RWPE2 (cell line): ENCODE measurements around the gene RUBCN.

Experiments
- ATAC-seq: fragments of 200-7000 bp; cut with Tn5 transposase; 3 replicates; pipeline ENCODE4 v1.9.1; 2021; ENCODE audit warnings: low read depth
- DNase-seq: peaks from one replicate; pipeline ENCODE4 v3.0.0-alpha.2; 2020; ENCODE audit warnings: low spot score
- H3K27ac ChIP-seq: fragments of 450-650 bp; 2 replicates; pipeline ENCODE4 v1.5.1; 2017; ENCODE audit warnings: mild to moderate bottlenecking; ENCODE audit not compliant: poor library complexity, severe bottlenecking
- H3K27me3 ChIP-seq: fragments of 250-450 bp; sonication (Bioruptor Pico); 2 replicates; pipeline ENCODE4 v1.5.1; 2021; ENCODE audit warnings: mild to moderate bottlenecking, moderate library complexity; ENCODE audit not compliant: insufficient read depth, poor library complexity, severe bottlenecking
- H3K36me3 ChIP-seq: fragments of 250-450 bp; sonication (Bioruptor Pico); 2 replicates; pipeline ENCODE4 v1.5.1; 2020; ENCODE audit warnings: low read depth, mild to moderate bottlenecking, moderate library complexity
- H3K4me1 ChIP-seq: fragments of 250-450 bp; sonication (Bioruptor Pico); 2 replicates; pipeline ENCODE4 v1.5.1; 2021; ENCODE audit warnings: mild to moderate bottlenecking, moderate library complexity; ENCODE audit not compliant: insufficient read depth, poor library complexity, severe bottlenecking
- H3K4me3 ChIP-seq: fragments of 250-450 bp; sonication (Bioruptor Pico); 2 replicates; pipeline ENCODE4 v1.5.1; 2021; ENCODE audit warnings: mild to moderate bottlenecking, moderate library complexity; ENCODE audit not compliant: severe bottlenecking
- H3K9me3 ChIP-seq: fragments of 250-450 bp; sonication (Bioruptor Pico); 2 replicates; pipeline ENCODE4 v1.5.1; 2021; ENCODE audit warnings: mild to moderate bottlenecking, moderate library complexity; ENCODE audit not compliant: severe bottlenecking
- TF ChIP-seq, protein P1 (sequence below): fragments of 450-650 bp; IDR thresholded peaks from one replicate; pipeline ENCODE4 v1.5.1; 2017; ENCODE audit warnings: mild to moderate bottlenecking, moderate library complexity; ENCODE audit not compliant: poor library complexity, severe bottlenecking

RUBCN gene

DNA sequence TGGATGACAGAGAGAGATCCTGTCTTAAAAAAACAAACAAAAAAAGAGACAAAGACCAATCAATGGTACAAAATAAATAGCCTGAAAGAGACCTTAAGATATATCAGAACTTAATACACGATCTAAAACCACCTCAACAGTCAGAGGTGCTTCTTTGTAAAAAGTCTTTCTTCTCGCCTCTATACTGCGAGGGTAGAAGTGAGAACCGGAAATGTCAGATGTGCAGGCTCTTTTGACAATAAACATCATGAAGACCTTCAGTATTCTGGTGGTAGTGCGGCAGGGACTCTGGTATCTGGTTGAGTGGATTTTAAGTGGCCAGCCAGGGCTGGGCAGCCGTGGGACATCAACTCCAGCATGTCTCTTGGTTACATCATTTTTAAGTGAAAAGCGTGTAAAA, 30.0 kb downstream of the RUBCN start:
- no peak for ATAC-seq
- no peak overlapping the region for H3K27ac ChIP-seq
- peaks cover 5% of the 10 kb centered on the region for H3K4me1 ChIP-seq
- H3K36me3 ChIP-seq, result peaks cover 40% of the 10 kb centered on the region
- H3K9me3 ChIP-seq, result no peaks in the 10 kb centered on the region
- DNase-seq, result no peak
- no peaks in the 10 kb centered on the region for H3K27me3 ChIP-seq
- H3K4me3 ChIP-seq, result no peak overlapping the region
- TF ChIP-seq, protein P1, sequence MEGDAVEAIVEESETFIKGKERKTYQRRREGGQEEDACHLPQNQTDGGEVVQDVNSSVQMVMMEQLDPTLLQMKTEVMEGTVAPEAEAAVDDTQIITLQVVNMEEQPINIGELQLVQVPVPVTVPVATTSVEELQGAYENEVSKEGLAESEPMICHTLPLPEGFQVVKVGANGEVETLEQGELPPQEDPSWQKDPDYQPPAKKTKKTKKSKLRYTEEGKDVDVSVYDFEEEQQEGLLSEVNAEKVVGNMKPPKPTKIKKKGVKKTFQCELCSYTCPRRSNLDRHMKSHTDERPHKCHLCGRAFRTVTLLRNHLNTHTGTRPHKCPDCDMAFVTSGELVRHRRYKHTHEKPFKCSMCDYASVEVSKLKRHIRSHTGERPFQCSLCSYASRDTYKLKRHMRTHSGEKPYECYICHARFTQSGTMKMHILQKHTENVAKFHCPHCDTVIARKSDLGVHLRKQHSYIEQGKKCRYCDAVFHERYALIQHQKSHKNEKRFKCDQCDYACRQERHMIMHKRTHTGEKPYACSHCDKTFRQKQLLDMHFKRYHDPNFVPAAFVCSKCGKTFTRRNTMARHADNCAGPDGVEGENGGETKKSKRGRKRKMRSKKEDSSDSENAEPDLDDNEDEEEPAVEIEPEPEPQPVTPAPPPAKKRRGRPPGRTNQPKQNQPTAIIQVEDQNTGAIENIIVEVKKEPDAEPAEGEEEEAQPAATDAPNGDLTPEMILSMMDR, result no peak

- Histone ChIP-seq H3K27me3 (no peaks in the 10 kb centered on the region), H3K27ac (no peak overlapping the region), H3K9me3 (no peaks in the 10 kb centered on the region), H3K4me3 (no peak overlapping the region), H3K36me3 (peaks cover 53% of the 10 kb centered on the region), H3K4me1 (no peaks in the 10 kb centered on the region)
- TF ChIP-seq, protein P1, result no peak
- DNase-seq (no peak), ATAC-seq (no peak)
Observed at GRCh38 chr3:197701841-197702240, 34.9 kb downstream of the RUBCN start.

- TF ChIP-seq, protein P1, result no peak
- Histone ChIP-seq H3K4me1 (no peaks in the 10 kb centered on the region), H3K36me3 (peaks cover 55% of the 10 kb centered on the region), H3K9me3 (no peaks in the 10 kb centered on the region), H3K27me3 (no peaks in the 10 kb centered on the region), H3K4me3 (no peak overlapping the region), H3K27ac (no peak overlapping the region)
- no peak for ATAC-seq
- no peak for DNase-seq
Observed at GRCh38 chr3:197700095-197700494, 36.6 kb downstream of the RUBCN start.

DNA sequence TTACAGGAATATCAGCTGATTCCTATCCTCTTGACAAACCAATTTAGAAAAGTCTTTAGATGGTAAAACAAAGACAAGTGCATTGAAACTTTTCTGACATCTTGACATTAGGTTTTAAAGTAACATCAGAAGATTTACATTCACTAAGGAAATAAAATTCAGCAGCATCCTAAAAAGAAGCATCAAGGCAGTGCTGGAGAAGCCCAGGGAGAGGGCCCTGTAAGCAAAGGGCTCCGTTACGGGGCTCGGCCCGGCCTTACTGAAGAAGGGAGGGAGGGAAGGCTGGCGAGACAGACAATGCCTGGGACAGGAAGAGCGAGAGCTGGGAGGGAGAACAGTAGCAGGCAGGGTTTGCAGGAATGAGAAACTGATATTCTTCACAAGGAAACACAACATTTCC, 39.3 kb downstream of the RUBCN start:
- Histone ChIP-seq H3K27ac (no peak overlapping the region), H3K4me1 (no peaks in the 10 kb centered on the region), H3K4me3 (no peak overlapping the region), H3K36me3 (peaks cover 60% of the 10 kb centered on the region), H3K9me3 (no peaks in the 10 kb centered on the region), H3K27me3 (no peaks in the 10 kb centered on the region)
- DNase-seq (no peak), ATAC-seq (no peak)
- TF ChIP-seq, protein P1, result no peak

- no peaks in the 10 kb centered on the region for H3K27me3 ChIP-seq
- DNase-seq, result no peak
- H3K4me1 ChIP-seq, result no peaks in the 10 kb centered on the region
- ATAC-seq, result no peak
- no peak overlapping the region for H3K4me3 ChIP-seq
- TF ChIP-seq, protein P1, result no peak
- H3K36me3 ChIP-seq, result peaks cover 62% of the 10 kb centered on the region
- H3K27ac ChIP-seq, result no peak overlapping the region
- no peaks in the 10 kb centered on the region for H3K9me3 ChIP-seq
Observed at GRCh38 chr3:197694251-197694650, 42.5 kb downstream of the RUBCN start.
